Spleen (tissue), 11 donors: ENCODE measurements around the gene PSMC1. TPM values are rescaled to one million over a fixed set of nuclear protein-coding genes. Genes with fewer than 3 reads are reported as not detected.

Source experiments
- DNase-seq: peaks from one replicate; pipeline ENCODE4 v3.0.0-alpha.2; 2020
- H3K27ac ChIP-seq, 8 donors: fragments of 200-600 bp; sonication (generic) in 7 of 8; 1 replicate in 4 of 8; 2 replicates in 4 of 8; pipeline versions ENCODE4 v1.5.0 to v1.8.0; 2016 to 2021; ENCODE audit warnings: inconsistent platforms in 4 of 8, mild to moderate bottlenecking in 4 of 8, moderate library complexity in 1 of 8
- H3K27me3 ChIP-seq, 7 donors: fragments of 200-600 bp; sonication (generic) in 6 of 7; replicated peaks in 1 of 7; 1 replicate in 4 of 7; 2 replicates in 3 of 7; pipeline versions ENCODE4 v1.5.0 to v1.8.0; 2016 to 2021; ENCODE audit warnings: inconsistent platforms in 3 of 7, mild to moderate bottlenecking in 1 of 7
- H3K36me3 ChIP-seq, 6 donors: fragments of 200-600 bp; sonication (generic) in 5 of 6; 1 replicate in 4 of 6; 2 replicates in 2 of 6; pipeline versions ENCODE4 v1.5.0 to v1.8.0; 2016 to 2021; ENCODE audit warnings: inconsistent platforms in 2 of 6
- H3K4me1 ChIP-seq, 6 donors: fragments of 200-600 bp; sonication (generic) in 5 of 6; 1 replicate in 3 of 6; 2 replicates in 3 of 6; pipeline versions ENCODE4 v1.5.0 to v1.8.0; 2016 to 2021; ENCODE audit warnings: inconsistent platforms in 3 of 6
- H3K4me3 ChIP-seq, 8 donors: fragments of 200-600 bp; sonication (generic) in 7 of 8; 1 replicate in 4 of 8; 2 replicates in 4 of 8; pipeline versions ENCODE4 v1.5.0 to v1.8.0; 2016 to 2021; ENCODE audit warnings: inconsistent platforms in 4 of 8, mild to moderate bottlenecking in 4 of 8, moderate library complexity in 2 of 8
- H3K9me3 ChIP-seq, 8 donors: fragments of 200-600 bp; sonication (generic) in 7 of 8; 1 replicate in 4 of 8; 2 replicates in 4 of 8; pipeline versions ENCODE4 v1.5.0 to v1.8.0; 2016 to 2021; ENCODE audit warnings: inconsistent platforms in 4 of 8
- CTCF ChIP-seq, 11 experiments: fragments of 200-600 bp in 7 of 11; fragments of 450-650 bp in 4 of 11; sonication (generic) in 4 of 11; IDR thresholded peaks in 8 of 11; conservative IDR thresholded peaks in 3 of 11; 1 replicate in 7 of 11; 2 replicates in 4 of 11; pipeline versions ENCODE4 v1.4.0 to v1.8.0; 2016 to 2021; ENCODE audit warnings: antibody characterized with exemption in 11 of 11, inconsistent platforms in 4 of 11, mild to moderate bottlenecking in 1 of 11
- POLR2A ChIP-seq, 3 donors: fragments of 450-650 bp; IDR thresholded peaks; one replicate each; pipeline ENCODE4 v1.5.1; 2017; ENCODE audit warnings: antibody characterized with exemption in 3 of 3, mild to moderate bottlenecking in 1 of 3
- POLR2AphosphoS5 ChIP-seq, 3 donors: sonication (generic); formaldehyde crosslinking; IDR thresholded peaks; one replicate each; pipeline ENCODE4 v1.5.1; 2017; ENCODE audit warnings: antibody characterized with exemption in 3 of 3
- WGBS, 5 donors: extraction: QIAGEN DNeasy Blood & Tissue Kit in 3 of 5; methylation state at CpG; one replicate each; pipeline versions ENCODE4 v1.1.5 to v1.1.7; 2013 to 2018; 5-methylcytosine and 5-hydroxymethylcytosine counted together
- intact Hi-C: fragments of 100-400 bp; cut with DNase I; formaldehyde crosslinking; loops from one replicate; pipeline ENCODE4 v1.15.0; 2023; ENCODE audit warnings: low total_unique reads
- polyA plus RNA-seq, 3 donors: library from polyadenylated mRNA; stranded (reverse); fragments of 200-250 nt; gene quantifications; one replicate each; pipeline ENCODE4 v1.2.1, GENCODE V29; 2013
- total RNA-seq, 7 donors: library from RNA; depleted of rRNA in 3 of 7; stranded (reverse); fragments of >200 nt in 3 of 7; fragmentation: NEBNext Ultra II Directional in 4 of 7; extraction: Animal tissue kit (Norgen Biotek cat#: 25700) in 4 of 7; gene quantifications; one replicate each; pipeline versions ENCODE4 v1.1.0 to v1.2.1, GENCODE V29; 2016 to 2021
- donor health status: healthy with polysubstance abuse.
- donor health status: DM: no; HTN: no; CAD: no; lungs with moderate emphysema.
- donor health status: DM: no; HTN: no; CAD: no.
- donor health status: Bipolar disorder and iron deficiency.
- donor health status: healthy.
- donor health status: DM: no; HTN: no; CAD: no.
- donor health status: DM: yes; HTN: yes; CAD: no.

PSMC1 gene
- total and polyA plus RNA-seq, 10 donors = 70.7 to 104 (median 84.6) TPM

GRCh38 chr14:90317286-90317685 is 60.9 kb downstream of the PSMC1 start:
- WGBS, 5 donors = 60 to 81% (median 69%) methylated on average over 2 of the region's 2 CpGs
- Histone ChIP-seq H3K36me3 (peaks cover 0 to 72% (median 40%) of the 10 kb centered on the region in 6 donors), H3K27ac (no peak overlapping the region), H3K4me3 (no peak overlapping the region), H3K9me3 (no peaks in the 10 kb centered on the region), H3K4me1 (peaks cover 0 to 31% (median 0%) of the 10 kb centered on the region in 6 donors), H3K27me3 (no peaks in the 10 kb centered on the region)
- TF ChIP-seq POLR2A (IDR thresholded peaks at IDR 0.05) = no peak
- intact Hi-C loops = no loop called here
- no peak for DNase-seq

- TF ChIP-seq CTCF (IDR thresholded peaks at IDR 0.05 in 8 of 11, conservative IDR thresholded peaks at IDR 0.05 in 3 of 11) (no peak), POLR2AphosphoS5 (IDR thresholded peaks at IDR 0.05) (no peak), POLR2A (IDR thresholded peaks at IDR 0.05) (no peak)
These were observed 61.7 kb downstream of the PSMC1 start for GRCh38 chr14:90318016-90318415.

GRCh38 chr14:90319173-90319572 is 62.8 kb downstream of the PSMC1 start:
- intact Hi-C loops = no loop called here
- no peak overlapping the region for H3K4me3 ChIP-seq
- no peak overlapping the region for H3K27ac ChIP-seq
- no peak for TF ChIP-seq CTCF (IDR thresholded peaks at IDR 0.05 in 8 of 11, conservative IDR thresholded peaks at IDR 0.05 in 3 of 11)
- TF ChIP-seq POLR2A (IDR thresholded peaks at IDR 0.05) = no peak
- TF ChIP-seq POLR2AphosphoS5 (IDR thresholded peaks at IDR 0.05) = no peak
- 87 to 97% (median 93%) methylated on average over 3 of the region's 3 CpGs for WGBS, 5 donors
- peaks cover 0 to 57% (median 29%) of the 10 kb centered on the region in 6 donors for H3K36me3 ChIP-seq
- no peak for DNase-seq
- H3K4me1 ChIP-seq = peaks cover 0 to 38% (median 0%) of the 10 kb centered on the region in 6 donors
- no peaks in the 10 kb centered on the region for H3K9me3 ChIP-seq
- H3K27me3 ChIP-seq = no peaks in the 10 kb centered on the region

More at GRCh38 chr14:90318016-90318415, 61.7 kb downstream of the PSMC1 start:
- 87 to 91% (median 90%) methylated on average over 4 of the region's 4 CpGs for WGBS, 5 donors
- no peaks in the 10 kb centered on the region for H3K27me3 ChIP-seq
- H3K27ac ChIP-seq = no peak overlapping the region
- DNase-seq = no peak
- no peaks in the 10 kb centered on the region for H3K9me3 ChIP-seq
- H3K36me3 ChIP-seq = peaks cover 0 to 64% (median 36%) of the 10 kb centered on the region in 6 donors
- peaks cover 0 to 32% (median 0%) of the 10 kb centered on the region in 6 donors for H3K4me1 ChIP-seq
- no peak overlapping the region for H3K4me3 ChIP-seq
- intact Hi-C loops = no loop called here

- H3K27me3 ChIP-seq = no peaks in the 10 kb centered on the region
- no peak overlapping the region for H3K4me3 ChIP-seq
- 89 to 93% (median 91%) methylated on average over 6 of the region's 6 CpGs for WGBS, 5 donors
- DNase-seq = no peak
- H3K4me1 ChIP-seq = peaks cover 0 to 38% (median 0%) of the 10 kb centered on the region in 6 donors
- intact Hi-C loops = no loop called here
- no peaks in the 10 kb centered on the region for H3K9me3 ChIP-seq
- H3K36me3 ChIP-seq = peaks cover 0 to 53% (median 25%) of the 10 kb centered on the region in 6 donors
- no peak for TF ChIP-seq POLR2AphosphoS5 (IDR thresholded peaks at IDR 0.05)
- TF ChIP-seq CTCF (IDR thresholded peaks at IDR 0.05 in 8 of 11, conservative IDR thresholded peaks at IDR 0.05 in 3 of 11) = no peak
- no peak for TF ChIP-seq POLR2A (IDR thresholded peaks at IDR 0.05)
- no peak overlapping the region for H3K27ac ChIP-seq
These were observed 63.5 kb downstream of the PSMC1 start for GRCh38 chr14:90319634-90320541.
